GM18909 (cell line): ENCODE results near the gene ATG4A.

Source experiments
- ATAC-seq: cut with Tn5 transposase; IDR thresholded peaks from one replicate; pipeline ENCODE4 v1.9.1; 2021; ENCODE audit warnings: mild to moderate bottlenecking; ENCODE audit not compliant: unreplicated experiment, poor library complexity

Gene ATG4A, protein sequence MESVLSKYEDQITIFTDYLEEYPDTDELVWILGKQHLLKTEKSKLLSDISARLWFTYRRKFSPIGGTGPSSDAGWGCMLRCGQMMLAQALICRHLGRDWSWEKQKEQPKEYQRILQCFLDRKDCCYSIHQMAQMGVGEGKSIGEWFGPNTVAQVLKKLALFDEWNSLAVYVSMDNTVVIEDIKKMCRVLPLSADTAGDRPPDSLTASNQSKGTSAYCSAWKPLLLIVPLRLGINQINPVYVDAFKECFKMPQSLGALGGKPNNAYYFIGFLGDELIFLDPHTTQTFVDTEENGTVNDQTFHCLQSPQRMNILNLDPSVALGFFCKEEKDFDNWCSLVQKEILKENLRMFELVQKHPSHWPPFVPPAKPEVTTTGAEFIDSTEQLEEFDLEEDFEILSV

DNA sequence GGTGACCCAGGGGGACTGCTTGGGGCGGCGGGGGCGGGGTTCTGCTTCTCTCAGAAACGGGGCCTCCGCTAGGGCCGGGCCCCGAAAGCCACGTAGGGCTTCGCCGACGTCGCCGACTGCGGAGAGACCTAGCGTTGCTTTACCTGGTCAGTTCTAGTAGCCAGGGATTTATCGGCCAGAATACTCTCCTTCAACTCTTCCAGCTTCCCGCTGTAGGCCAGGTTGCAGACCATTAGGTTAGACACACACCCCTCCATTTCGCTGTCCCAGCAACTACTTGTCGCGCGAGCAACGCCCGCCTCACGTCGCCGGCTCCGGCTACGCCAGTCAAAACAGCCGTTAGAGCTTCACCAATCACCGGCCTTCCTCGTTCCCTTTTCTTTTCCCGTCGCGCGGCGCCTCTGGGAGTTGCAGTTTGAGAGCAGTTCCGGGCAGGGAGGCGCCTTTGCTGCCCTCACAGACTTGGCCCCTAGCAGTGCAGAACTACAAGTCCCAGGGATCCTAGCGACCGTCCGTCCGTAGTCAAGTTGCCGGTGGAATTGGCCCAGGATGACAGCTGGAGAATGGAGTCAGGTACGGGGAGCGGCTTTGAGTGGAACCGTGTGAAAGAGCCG, at the start of gene ATG4A, which contains the start of gene PSMD10:
ATG4A (plus strand) TSS at position 515 of the 614 bp plus-strand sequence; CDS start at position 564, 49 bp downstream.
PSMD10 (minus strand) TSS at position 279 of the 614 bp plus-strand sequence; CDS start at position 257, 22 bp downstream.
- ATAC-seq = peak; percentile 96

DNA sequence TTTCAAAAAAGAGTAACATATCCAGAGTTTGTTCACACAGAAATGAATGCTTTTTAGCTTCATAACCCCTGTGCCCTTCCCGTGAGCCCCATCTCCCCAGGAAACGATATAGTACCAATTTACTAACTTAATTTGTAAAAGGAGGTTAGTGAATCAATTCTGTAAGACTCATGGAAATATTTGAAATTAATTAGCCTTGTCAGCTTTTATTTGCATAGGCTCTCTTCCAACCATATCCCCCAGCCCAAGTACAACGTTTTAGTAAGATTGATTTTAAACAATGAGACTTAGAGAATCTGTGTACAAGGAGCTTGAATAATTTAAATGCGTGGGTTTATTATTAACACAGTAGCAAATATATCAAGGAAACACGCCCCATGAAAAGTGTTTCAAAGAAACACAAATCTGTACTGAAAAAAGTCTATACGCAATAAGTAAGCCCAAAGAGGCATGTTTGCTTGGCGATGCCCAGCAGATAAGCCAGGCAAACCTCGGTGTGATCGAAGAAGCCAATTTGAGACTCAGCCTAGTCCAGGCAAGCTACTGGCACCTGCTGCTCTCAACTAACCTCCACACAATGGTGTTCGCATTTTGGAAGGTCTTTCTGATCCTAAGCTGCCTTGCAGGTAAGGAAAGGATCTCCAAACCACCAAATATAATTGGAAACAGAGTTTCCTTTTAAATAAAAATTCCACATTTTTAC, 46.9 kb upstream of the ATG4A start, which contains the start of gene VSIG1:
VSIG1 (plus strand) TSS at position 512 of the 703 bp plus-strand sequence; CDS start at position 578, 66 bp downstream.
- no peak for ATAC-seq

DNA sequence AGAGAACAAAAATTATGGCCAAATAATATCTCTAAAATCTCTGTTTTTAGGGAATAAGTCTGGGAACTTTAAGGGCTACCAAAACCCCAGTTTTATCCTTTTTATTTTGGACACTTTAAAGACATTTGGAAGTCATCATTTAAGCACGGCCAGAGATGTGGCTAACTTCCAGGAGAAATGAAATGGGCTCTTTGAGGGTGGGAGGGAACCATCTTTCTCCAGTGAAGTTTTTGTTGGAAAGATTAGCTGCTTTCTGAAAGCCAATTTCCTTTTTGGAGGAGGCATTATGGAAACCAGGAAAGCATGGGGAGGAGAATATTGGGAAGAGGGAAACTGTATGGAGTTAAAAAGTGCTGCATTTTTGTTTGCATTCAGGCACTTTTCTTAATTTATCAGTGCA, 41.9 kb upstream of the ATG4A start:
- ATAC-seq = no peak

DNA sequence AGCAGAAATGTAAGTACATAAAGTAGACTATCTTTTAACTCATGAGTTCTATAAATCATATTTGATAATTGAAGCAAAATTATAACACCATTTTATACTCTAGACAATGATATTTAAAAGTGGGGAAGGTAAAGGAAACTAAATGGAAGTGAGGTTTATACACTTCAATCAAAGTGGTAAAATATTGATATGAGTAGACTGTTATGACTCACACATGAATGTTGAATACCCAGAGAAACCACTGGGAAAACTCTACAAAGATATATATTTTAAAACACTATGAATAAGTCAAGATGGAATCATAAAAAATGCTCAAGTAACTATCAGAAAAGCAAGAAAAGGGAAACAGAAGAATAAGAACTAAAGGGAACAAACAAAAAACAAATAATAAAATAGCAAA, 38.4 kb upstream of the ATG4A start:
- ATAC-seq = no peak

DNA sequence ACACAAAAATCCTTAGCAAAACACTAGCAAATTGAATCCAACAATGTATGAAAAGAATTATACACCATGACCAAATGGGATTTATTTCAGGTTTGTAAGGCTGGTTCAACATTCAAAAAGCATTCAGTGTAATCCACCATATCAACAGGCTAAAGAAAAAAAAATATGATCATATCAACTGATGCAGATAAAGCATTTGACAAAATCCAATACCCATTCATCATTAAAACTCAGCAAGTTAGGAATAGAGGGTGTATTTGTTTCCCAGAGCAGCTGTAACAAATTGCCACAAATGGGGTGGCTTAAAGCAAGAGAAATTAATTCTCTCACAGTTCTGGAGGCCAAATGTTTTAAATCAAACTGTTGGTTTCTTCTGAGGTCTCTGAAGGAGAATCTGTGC, 36.0 kb upstream of the ATG4A start:
- ATAC-seq = no peak

DNA sequence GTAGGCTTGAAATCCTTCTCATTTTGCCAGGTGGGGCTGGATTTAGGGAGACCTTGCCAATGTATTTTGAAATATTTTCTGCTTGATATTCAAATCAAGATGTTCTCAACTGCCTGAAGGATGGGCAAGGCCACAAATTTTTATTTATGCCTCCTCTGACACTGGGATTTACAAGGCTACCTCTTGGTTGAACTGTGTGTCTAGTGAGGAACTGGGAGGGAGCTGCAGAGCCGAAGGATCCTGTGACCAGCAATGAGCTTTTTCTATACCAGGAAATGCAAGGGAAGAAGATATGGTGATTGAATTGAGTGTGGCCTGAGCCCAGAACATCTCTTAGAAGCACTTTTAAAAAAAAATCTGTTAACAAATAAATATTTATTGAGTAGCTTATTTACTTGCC, 31.8 kb upstream of the ATG4A start:
- no peak for ATAC-seq

DNA sequence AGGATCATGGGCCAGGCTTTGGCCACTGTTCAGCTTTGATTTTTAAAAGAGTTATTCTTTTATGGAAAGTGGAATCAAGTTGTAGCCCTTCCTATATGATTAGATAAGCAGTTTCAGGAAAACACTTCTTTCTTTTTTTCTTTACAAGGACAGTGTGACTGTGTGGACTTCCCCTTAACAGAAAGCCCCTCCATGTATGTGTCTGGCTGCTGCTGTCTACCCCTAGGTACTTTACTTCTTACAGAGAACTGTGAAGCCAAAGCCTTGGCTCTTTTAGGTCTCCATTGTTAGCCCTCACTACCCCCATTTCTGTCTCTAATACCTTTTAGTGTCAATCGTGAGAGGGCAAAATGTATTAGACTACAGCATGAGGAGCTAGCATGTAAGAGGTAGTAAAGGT, 27.6 kb upstream of the ATG4A start:
- ATAC-seq = no peak

DNA sequence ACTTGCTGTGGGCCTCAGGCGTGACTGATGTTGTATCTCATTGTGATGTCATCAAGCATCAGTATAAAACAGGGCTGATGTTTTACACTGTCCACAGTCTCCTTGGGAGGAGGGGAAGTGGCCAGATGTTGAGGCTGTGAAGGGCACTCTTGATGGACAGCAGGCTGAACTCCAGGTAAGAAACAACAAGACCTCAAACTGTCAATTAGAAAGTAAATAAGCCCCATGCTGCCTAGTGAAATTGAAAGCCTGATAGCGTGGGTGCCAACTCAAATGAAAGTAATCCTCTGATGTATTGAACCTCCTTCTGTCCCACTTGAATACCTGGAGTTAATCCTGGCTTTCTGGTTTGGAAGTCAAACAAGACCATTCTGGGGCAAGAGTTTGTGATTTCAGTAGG, 27.0 kb upstream of the ATG4A start:
- no peak for ATAC-seq

DNA sequence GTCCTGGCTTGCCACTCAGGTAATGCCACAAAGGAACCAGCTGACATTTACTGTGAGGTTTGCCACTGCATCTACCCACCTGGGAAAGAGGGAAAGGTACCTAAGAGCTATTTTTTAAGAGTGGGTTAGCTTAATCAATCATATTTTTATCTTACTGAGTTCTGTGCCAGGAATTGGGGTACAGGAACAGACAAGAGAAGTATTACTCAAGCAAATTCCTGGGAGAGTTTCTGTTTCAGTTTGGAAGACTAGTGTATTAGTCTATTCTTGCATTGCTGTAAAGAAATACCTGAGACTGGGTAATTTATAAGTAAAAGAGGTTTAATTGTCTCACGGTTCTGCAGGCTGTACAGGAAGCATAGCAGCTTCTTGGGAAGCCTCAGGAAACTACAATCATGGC, 23.5 kb upstream of the ATG4A start:
- no peak for ATAC-seq

DNA sequence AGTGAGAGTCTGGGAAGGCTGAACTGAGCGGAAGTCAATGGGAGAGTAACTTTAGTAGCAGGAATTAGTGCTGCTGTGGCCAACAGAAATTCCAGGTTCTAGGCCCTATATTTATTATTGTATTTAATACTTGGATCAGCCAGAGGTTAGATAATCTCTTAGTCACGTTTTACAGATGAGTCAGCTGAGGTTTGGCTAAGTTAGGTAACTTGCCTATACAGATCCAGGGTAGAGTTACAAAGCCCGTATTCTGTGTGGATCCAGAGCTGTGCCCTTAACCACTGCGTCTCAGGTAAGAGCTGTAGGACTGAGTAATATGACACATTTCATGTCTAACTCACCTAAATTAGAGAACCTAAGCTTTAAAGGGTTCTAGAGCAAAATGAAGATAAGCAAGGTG, 20.7 kb upstream of the ATG4A start:
- no peak for ATAC-seq

DNA sequence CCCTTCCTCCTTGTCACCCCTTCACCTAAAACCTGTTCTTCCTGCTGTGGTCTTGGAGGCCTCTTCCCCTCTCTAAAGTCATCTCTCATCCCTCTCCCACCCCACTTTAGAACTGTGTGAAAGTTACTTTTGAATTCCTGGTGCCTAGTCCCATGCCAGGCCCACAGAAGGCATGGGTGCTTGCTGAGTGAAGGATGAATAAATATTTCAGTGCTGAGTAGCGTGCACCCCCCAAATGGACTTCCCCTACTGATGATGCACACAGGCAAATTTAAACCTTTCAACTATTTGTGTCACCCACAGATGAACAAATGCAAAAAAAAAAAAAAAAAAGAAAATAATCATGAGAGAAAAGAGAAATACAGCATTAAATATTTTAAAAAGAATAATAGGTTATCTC, 20.0 kb upstream of the ATG4A start:
- no peak for ATAC-seq

DNA sequence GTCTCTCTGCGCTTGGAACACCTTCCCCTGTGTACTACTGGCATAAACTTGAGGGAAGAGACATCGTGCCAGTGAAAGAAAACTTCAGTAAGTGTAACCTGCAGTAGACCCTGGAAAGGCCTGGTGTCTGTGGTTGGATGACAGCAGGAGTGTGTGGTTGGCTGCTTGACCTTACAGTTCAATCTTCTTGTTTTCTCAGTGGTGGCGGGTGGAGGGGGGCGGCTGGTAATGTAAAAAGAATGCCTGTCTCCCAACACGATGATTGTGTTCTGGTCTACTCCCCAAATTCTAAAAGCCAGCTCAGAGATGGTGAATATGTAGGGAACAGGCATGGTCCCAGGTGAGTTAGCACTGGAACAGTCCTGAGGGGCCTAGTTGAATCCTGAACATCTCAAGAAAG, 18.8 kb upstream of the ATG4A start:
- no peak for ATAC-seq

DNA sequence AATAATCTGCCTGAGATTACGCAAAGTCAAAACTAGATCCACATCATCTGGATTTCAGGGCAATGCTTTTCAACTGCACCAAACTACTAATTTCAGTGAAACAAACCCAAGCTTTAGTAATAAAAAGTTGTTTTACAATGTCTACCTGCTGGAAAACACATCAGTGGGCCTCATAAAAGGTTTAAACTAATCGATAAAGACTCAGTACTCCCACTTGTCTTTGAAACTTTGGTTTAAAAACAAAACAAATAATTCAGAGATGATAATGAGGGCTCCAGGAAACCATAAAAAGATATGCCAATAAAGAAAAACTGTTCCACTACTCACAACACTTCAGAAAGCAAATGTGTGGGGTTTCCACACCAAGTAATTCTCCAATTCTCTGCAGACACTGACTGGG, 10.5 kb upstream of the ATG4A start:
- ATAC-seq = no peak

DNA sequence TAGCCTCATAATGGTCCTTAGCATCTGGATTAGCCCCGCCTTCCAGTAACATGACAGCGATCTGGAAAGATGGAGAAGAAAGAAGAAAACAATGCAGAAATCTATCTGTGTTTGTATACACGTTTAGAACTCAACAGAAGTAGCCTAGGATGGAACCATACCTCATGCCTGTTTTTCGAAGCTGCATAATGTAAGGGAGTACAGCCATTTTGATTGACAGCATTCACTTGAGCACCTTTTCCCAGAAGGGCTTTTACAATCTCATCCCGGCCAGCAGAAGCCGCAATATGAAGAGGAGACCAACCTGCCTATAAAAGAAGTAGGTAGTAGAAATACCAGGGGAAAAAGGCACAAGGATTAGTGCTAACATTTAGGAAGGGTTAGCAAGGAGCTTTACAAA, 3.8 kb upstream of the ATG4A start:
- ATAC-seq = no peak

DNA sequence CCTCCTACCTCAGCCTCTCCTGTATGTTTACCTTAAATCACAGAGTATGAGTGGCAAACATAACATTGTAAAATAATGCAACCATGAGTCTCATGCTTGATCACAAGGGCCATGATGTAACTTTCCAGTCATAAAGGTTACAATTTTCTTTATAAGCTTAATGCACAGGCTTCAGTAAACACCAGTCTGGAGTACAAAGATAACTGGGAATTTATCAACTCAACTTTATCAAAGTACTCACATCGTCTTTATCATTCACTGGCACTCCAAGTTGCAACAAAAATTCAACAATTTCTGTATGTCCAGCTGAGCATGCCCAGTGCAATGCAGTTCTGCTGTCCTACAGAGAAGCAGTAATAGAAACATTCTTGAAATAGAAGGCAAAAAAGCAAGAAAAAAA, 3.1 kb upstream of the ATG4A start:
- no peak for ATAC-seq

DNA sequence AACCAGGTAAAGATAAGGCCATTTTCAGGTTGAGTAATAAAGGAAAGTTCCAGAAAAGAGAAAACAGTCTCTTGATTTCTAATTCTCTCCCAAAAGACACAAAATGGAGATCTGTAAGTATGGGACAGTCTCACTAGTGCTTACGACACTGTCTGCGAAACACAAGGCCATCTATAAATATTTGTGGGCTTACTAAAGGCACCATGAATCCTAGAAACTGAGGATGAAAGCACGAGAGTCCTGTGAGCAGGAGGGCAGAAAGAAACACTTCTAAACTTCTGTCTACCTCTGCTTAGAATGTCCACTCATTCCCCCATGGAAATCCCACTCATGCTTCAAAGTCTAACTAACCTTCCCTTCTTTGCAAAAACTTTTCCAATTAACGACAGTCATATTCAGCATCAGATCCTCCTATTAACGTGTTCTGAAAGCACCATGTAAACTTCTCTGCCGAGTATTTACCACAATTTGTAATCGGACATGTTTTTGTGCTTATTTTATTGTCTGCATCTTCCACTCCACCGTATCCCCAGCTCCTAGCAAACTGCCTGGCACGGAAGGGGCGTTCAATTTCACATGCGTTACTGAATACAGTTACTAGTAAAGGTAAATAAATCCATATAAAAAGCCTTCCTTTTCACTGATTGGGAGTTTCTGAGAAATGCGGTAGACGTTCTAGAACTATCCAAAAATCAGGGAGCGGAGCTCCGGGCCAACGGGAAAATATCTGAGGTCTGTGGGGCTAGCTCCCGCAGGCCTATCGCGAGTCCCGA, 901 bp upstream of the ATG4A start:
- ATAC-seq = peak; percentile 2

DNA sequence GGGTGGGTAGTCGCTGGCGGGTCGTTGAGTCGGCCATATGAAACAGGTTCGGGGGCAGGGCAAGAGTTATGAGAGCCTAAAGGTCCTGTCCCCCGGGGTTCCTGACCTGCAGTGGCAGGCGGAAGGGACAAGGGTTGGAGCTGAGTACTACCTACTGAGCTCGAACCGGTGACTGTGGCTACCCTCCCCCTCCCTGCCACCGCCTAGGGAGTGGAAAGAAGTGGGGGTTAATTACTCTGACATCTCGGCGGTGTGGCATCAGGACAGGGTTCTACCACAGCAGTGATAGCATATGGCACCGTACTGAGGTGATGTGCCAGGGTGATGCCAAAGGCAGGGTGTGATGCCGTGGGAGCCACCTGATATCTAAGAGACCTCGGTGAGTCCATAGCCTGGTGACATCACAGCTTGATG, 307 bp downstream of the ATG4A start:
- peak; percentile 48 for ATAC-seq

DNA sequence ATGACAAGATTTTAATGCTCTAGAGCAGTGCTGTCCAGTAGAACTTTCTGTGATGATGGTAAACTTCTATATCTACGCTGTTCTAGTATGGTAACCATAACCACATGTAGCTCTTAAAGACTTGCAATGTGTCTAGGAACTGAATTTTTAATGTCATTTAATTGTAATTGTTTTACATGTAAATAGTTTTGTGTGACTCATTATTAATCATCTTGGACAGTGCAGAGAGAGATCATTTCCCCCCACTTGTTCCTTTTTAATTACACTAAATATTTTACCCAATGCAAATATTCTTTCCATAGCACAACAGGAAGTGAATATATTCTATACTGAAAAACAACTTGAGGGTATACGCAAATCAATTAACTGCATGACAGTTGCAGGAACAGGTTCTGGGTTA, 5.8 kb downstream of the ATG4A start:
- ATAC-seq = no peak

DNA sequence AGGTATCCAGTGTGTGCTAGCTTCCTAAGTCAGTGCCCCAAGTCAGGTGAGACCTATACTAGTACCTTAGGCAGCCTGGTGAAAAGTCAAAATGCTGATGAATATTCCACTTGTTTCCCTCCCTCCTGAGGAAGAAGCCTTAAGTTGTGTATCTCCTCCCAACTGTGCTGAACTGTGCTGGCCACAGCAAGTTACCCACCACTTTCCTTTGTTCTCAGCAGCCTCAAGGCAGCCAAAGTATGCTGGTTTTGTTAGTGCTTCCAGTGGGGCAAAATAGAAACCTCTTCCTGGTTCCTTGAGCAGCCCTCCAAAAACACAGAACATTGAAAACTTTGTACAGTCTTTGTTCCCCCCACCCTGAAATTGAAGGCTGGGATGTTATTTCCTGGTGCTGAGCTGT, 13.9 kb downstream of the ATG4A start:
- no peak for ATAC-seq

DNA sequence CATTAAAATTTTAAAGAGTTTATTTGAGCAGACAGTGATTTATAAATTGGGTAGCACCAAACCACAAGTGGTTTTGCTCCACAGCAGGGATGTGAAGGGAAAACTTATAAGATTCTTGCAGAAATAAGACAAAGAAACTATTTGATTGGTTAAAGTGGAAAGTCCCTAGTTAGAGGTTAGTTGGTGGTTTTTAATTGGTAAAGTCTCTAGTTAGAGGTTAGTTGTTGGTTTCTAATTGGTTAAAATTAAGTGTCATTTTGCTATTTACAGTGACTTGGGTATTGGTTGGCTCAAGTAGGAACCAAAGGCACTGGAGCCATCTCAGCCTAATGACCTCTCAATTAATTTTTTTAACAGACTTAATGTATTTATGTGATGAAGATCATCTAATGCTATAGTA, 23.0 kb downstream of the ATG4A start:
- ATAC-seq = no peak
